Measurements from ENCODE around the gene TUBGCP6. TPM values are rescaled to one million over a fixed set of nuclear protein-coding genes. Genes with fewer than 3 reads are reported as not detected.

Gene TUBGCP6
- total RNA-seq, 1 experiment from 2014 or later, result 31.3 TPM

- CTCF ChIA-PET, result no interaction called here
These were observed 50.6 kb downstream of the TUBGCP6 start for GRCh38 chr22:50194037-50194805.

GRCh38 chr22:50193621-50194020 lies 51.2 kb downstream of the TUBGCP6 start:
- BruUV-seq (replicated peaks), result no TSS peak
- H3K4me1 ChIP-seq (ENCODE audit: control insufficient read depth, insufficient read depth, low read length), result peaks cover 27% of the 10 kb centered on the region
- POLR2A ChIA-PET, result no interaction called here
- H3K27ac ChIP-seq (ENCODE audit: low read length), result no peak overlapping the region
- in situ Hi-C loops (cut with HindIII; ENCODE audit: low pct_unique_long_range_greater_than_20kb, low sequenced_read_pairs) (no loop called here), intact Hi-C loops (cut with micrococcal nuclease; ENCODE audit: unreplicated experiment) (loop anchor here (5.0 kb wide), 1 partner anchor 46 kb away; no protein-coding TSS in a partner anchor)
- DNase-seq (ENCODE audit: low read depth, low spot score) (no peak), ATAC-seq (no peak)
- H3K36me3 ChIP-seq (ENCODE audit: control insufficient read depth, insufficient read depth, low read length), result no peaks in the 10 kb centered on the region
- CTCF ChIA-PET, result no interaction called here
- H3K9me3 ChIP-seq (ENCODE audit: control insufficient read depth, insufficient read depth, low read depth, low read length), result no peaks in the 10 kb centered on the region
- no peak for TF ChIP-seq POLR2AphosphoS5 (IDR thresholded peaks at IDR 0.05; ENCODE audit: low read depth, low read length)
- no peak for TF ChIP-seq SIN3A (IDR thresholded peaks at IDR 0.05; ENCODE audit: borderline replicate concordance, insufficient read depth, low read depth, low read length)
- no peak for TF ChIP-seq TCF7L2 (IDR thresholded peaks at IDR 0.05; ENCODE audit: low read depth, low read length)
- no peak for TF ChIP-seq CTCF (IDR thresholded peaks at IDR 0.05)
- no peak for TF ChIP-seq REST (IDR thresholded peaks at IDR 0.05; ENCODE audit: insufficient read depth in 1 of 2, low read depth in 2 of 2, low read length in 1 of 2)
- no peaks in the 10 kb centered on the region for H3K27me3 ChIP-seq (ENCODE audit: control insufficient read depth, insufficient read depth, low read length)
- H3K4me3 ChIP-seq (ENCODE audit: low read depth in 2 of 2, low read length in 2 of 2), result no peak overlapping the region

More at GRCh38 chr22:50194037-50194805, 50.6 kb downstream of the TUBGCP6 start:
- no peak for DNase-seq (ENCODE audit: low read depth, low spot score)
- POLR2A ChIA-PET, result no interaction called here
- TF ChIP-seq TCF7L2 (IDR thresholded peaks at IDR 0.05; ENCODE audit: low read depth, low read length), result no peak
- no peak for TF ChIP-seq CTCF (IDR thresholded peaks at IDR 0.05)
- no peak for TF ChIP-seq REST (IDR thresholded peaks at IDR 0.05; ENCODE audit: insufficient read depth in 1 of 2, low read depth in 2 of 2, low read length in 1 of 2)
- no peak for TF ChIP-seq POLR2AphosphoS5 (IDR thresholded peaks at IDR 0.05; ENCODE audit: low read depth, low read length)
- no peak for TF ChIP-seq SIN3A (IDR thresholded peaks at IDR 0.05; ENCODE audit: borderline replicate concordance, insufficient read depth, low read depth, low read length)
- no peaks in the 10 kb centered on the region for H3K27me3 ChIP-seq (ENCODE audit: control insufficient read depth, insufficient read depth, low read length)
- no TSS peak for BruUV-seq (replicated peaks)
- H3K36me3 ChIP-seq (ENCODE audit: control insufficient read depth, insufficient read depth, low read length), result no peaks in the 10 kb centered on the region
- H3K9me3 ChIP-seq (ENCODE audit: control insufficient read depth, insufficient read depth, low read depth, low read length), result no peaks in the 10 kb centered on the region
- H3K4me3 ChIP-seq (ENCODE audit: low read depth in 2 of 2, low read length in 2 of 2), result no peak overlapping the region
- no peak overlapping the region for H3K27ac ChIP-seq (ENCODE audit: low read length)
- peaks cover 22% of the 10 kb centered on the region for H3K4me1 ChIP-seq (ENCODE audit: control insufficient read depth, insufficient read depth, low read length)
- in situ Hi-C loops (cut with HindIII; ENCODE audit: low pct_unique_long_range_greater_than_20kb, low sequenced_read_pairs), result no loop called here
- intact Hi-C loops (cut with micrococcal nuclease; ENCODE audit: unreplicated experiment), result loop anchor here (5.0 kb wide), 1 partner anchor 47 kb away; no protein-coding TSS in a partner anchor
- ATAC-seq, result no peak
